NK-92 (cell line): ENCODE measurements around the gene RHBDF2.

Experiments
- DNase-seq: peaks from one replicate; lab custom pipeline; 2025; ENCODE audit not compliant: unreplicated experiment; lab: John Stamatoyannopoulos, UW

RHBDF2 gene

GRCh38 chr17:76502341-76503211, 1.4 kb upstream of the RHBDF2 start:
- DNase-seq, result no peak

DNA sequence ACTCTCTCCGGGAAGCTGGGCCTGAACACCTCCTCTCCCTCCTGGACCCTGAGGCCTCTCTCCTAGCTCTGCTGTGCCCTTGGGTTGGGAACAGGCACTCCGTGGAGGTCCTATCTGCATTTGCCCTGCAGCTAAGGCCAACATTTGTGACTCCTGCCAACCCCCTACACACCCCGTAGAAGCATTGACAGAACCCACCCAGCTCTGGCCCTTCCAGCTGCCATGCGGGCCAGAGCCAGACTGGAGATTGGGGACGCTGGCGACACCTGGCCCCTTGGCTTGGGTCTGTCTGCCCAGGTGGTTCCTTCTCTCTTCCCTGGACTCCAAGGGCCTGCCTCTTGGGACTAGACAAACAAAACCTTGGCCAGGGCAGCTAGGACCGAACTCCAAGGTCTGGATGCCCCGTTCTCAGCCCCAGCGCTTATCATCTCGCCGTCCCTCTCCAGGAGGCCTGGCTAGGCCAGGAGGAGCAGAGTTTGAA, 644 bp upstream of the RHBDF2 start:
- DNase-seq, result no peak

- DNase-seq, result no peak
These were observed 541 bp downstream of the RHBDF2 start for GRCh38 chr17:76500747-76501017.

DNA sequence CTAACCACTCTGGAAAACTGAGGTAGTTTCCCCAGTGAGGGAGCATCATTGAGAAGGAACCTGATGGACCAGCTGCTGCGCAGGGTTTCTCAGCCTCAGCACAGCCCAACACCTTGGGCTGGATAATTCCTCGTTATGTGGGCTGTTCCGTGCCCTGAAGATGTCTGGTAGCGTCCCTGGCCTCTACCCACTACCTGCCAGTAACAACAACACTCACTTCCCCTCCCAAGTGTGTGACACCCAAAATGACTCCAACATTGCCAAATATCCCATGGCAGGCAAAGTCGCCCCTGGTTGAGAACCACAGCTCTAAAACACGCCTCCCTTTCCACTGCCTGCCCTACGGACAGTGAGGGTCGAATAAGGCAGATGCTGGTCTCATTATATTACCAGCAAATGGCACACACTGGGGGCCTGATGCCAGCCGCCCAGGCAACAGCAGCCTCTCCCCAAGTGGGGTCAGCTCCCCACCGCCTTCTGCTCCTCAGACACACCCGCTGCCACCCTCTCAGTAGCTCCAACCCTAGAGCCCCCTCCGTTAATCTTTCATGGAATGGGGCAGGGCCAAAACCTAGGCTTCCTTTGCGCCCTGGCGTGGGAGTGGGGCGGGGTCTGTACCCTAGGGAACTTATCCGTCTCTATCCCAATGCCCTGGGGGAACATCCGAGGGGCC, 1.0 kb downstream of the RHBDF2 start:
- DNase-seq, result no peak

- no peak for DNase-seq
These were observed 2.0 kb downstream of the RHBDF2 start for GRCh38 chr17:76499267-76499667.

- DNase-seq, result no peak
These were observed 2.4 kb downstream of the RHBDF2 start for GRCh38 chr17:76498876-76499251.

GRCh38 chr17:76497979-76498875, 3.0 kb downstream of the RHBDF2 start:
- no peak for DNase-seq

GRCh38 chr17:76497699-76497978, 3.6 kb downstream of the RHBDF2 start:
- DNase-seq, result no peak

DNA sequence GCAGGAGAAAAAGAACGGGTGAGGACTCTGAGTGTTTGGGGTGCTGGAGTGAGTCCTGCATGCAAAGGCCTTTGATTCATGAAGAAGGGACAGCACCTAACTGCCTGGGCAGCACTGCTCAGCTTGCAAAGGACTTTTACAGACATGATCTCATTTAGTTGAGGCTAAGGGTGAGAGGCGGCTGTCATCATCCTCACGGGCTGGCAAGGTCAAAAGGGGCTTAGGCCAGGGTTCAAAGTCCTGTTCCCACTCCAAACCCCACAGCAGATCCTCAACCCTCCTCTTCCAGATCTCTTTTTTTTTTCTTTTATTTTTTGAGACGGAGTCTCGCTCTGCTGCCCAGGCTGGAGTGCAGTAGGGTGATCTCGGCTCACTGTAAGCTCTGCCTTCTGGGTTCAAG, 4.8 kb downstream of the RHBDF2 start:
- DNase-seq, result no peak

- DNase-seq, result no peak
These were observed 5.4 kb downstream of the RHBDF2 start for GRCh38 chr17:76495663-76496400.

GRCh38 chr17:76493505-76494167, 7.6 kb downstream of the RHBDF2 start:
- no peak for DNase-seq

DNA sequence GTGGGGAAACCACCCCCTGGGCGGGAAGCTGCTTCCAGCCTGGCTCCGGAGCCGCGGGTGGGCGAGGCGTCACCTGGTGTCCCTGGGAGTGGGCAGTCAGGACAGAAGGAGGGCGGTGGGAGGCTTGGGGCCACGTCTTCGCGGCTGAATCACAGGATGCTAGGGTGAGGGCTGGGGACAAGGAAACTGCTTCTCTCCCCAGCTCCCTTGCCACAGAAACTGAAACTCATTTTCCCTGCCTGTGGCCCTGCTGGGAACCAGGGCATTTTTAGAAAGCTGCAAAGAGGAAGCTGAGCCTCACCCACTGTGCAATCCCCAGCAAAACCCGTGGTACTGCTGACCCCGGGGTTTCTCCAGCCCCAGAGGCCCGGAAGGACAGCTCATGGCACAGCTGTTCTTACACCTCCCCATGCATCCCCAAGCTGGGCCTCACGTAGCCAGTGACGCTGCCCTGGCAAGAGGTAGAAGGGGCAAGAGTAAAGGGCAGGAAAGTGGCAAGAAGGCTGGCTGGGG, 8.2 kb downstream of the RHBDF2 start:
- no peak for DNase-seq

DNA sequence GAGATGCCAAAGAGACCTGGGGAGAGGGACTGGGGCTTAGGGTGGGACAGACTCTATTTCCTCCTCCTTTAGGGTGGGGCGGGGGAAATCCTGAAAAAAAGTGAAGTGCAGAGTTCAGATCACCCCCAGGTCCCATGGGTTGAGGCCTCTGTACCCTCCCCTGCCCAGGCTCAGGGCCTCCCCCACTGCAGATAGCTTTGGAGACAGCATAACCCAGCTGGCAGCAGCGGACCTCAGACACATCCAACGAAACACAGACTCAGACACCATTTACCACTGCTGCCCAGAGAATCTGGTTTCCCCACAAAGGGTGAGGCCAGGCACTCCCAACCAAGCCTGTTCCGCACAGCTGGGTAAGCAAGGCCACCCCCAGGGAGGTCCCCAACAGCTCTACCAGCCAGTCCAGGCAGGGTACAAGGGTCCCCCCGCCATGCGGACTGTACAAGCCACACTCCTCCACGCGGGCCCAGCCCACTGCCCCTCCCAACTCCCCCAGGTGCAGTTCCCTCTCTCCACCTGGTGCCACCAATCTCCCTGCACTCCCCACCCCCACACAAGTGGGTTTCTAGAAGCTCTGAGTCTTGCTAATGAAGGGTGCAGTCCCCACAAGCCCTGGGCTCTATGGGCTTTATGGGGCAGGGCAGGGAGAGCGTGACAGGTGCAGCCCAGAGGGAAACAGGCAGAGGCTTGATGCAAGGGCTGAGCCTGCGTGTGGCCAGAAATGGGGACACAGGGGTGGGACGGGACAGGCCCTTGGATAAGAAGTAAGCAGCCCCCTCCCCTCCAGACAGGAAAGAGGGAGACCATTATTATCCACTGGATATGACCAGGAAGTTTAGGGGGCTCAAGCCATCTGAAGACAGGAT, 8.9 kb downstream of the RHBDF2 start:
- no peak for DNase-seq

GRCh38 chr17:76491271-76492122, 9.7 kb downstream of the RHBDF2 start:
- DNase-seq, result no peak

DNA sequence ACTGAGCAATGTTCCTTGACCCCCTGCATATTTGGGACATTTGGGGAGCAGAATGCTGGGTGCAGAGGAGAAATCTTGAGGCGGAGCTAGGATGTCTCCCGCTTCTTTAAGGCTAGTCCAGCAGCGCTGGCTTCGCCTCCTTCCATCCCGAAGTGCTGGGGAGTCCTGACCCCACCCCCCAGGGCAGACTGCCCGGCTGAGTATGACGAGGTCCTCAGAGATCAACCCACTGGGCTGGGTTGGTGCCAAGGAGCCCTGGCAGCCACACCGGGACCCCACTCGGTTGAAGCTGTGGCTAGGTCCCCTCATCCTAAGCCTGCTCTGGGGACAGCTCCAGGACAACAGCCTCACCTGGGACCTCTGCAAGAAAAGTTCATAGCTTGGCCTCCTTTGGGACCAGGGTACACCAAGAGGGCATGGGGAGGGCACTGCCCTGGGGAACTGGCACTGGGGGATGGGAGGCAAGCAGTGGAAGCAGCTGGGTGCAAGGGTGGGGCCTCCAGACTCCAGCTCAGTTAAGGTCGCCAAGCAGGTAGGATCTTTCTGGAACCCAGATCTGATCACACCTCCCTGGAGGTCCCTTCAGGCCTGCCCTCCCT, 11.0 kb downstream of the RHBDF2 start:
- DNase-seq, result no peak

DNA sequence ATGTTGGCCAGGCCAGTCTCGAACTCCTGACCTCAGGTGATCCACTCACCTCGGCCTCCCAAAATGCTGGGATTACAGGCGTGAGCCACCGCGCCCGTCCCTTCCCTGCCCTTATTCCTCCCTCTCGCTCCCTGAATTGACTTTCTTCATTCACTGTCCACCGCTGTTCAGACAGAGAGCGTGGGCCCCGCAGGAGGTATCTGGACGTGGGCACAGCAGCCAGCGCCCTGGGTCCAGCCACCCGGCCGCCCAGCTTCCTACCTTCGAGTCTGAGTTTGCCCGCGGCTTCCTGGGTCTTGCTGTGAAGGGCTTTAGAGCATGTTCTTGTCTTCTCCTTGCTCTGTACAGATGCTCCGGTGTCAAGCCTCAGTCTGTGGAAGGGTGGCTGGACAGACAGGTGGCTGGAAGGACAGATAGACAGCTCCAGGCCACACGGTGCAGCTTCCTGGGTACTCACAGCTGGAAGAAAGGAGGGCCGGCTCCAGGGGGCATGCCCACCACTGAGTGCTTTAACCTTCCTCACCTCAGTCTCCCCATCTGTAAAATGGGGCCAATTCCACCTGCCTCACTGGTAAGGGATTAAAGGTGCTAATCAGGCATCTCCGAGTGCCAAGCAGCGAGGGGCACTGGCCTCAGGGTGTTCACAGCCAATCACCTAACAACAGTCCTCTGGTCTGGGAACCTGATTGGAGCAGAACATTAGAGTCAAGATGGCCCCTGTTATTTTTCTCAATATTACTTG, 13.6 kb downstream of the RHBDF2 start:
- DNase-seq, result no peak

GRCh38 chr17:76485569-76485968, 15.7 kb downstream of the RHBDF2 start:
- no peak for DNase-seq
